ENCODE data around the gene EIF5B. TPM values are rescaled to one million over a fixed set of nuclear protein-coding genes. Genes with fewer than 3 reads are reported as not detected.

The EIF5B gene
- total RNA-seq, 1 experiment from 2014 or later: 58.1 TPM

DNA sequence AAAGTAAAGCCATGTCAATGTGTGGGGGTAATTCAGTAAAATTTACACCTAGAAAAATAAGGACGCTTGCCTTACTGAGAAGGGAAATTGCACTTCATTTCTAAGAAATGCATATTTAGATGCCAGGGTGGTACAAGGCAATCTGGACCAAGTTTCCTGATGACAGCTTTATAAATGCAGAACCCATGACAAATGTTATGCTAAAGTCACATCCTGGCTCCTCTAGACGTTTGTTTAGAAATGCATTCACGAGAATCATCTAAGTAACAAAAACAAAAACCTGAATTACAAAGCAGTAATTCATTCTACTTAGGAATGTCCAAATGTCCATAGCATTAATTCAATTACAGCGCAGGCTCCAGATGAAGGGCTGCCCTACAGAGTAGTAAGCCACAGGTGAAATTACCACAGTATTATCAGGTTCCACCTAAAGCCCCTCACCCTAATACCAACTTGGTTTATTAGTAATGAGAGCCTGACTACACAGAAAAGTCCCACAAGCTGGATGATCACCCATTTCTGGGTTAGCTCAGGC lies 102.8 kb downstream of the EIF5B start:
- Histone ChIP-seq H2AK5ac (ENCODE audit: insufficient read length, low read length) (no peak overlapping the region), H3K23me2 (ENCODE audit: insufficient read length, low read depth, low read length, poor library complexity, severe bottlenecking) (no peaks in the 10 kb centered on the region), H3K9ac (ENCODE audit: extremely low read depth, insufficient read length, low read length) (no peak overlapping the region), H4K5ac (ENCODE audit: insufficient read length, low read depth, low read length) (no peak overlapping the region), H3K79me2 (ENCODE audit: insufficient read depth, low read length) (no peaks in the 10 kb centered on the region; the same call in 1 of the 2 replicates), H3K56ac (ENCODE audit: insufficient read length, low read depth, low read length) (no peak overlapping the region), H2BK20ac (ENCODE audit: low read depth, low read length, poor library complexity, severe bottlenecking) (no peak overlapping the region), H3K18ac (ENCODE audit: insufficient read length, low read depth, low read length) (no peak overlapping the region), H2BK15ac (ENCODE audit: low read depth, low read length) (no peak overlapping the region), H3K23ac (ENCODE audit: insufficient read length, low read depth, low read length) (no peak overlapping the region), H2BK5ac (ENCODE audit: insufficient read length, low read length) (no peak overlapping the region), H2BK120ac (ENCODE audit: low read depth, low read length, poor library complexity, severe bottlenecking) (no peak overlapping the region), H4K20me1 (ENCODE audit: control insufficient read depth, insufficient read depth, insufficient read length) (no peaks in the 10 kb centered on the region), H3K27me3 (ENCODE audit: insufficient read depth, low read length) (no peaks in the 10 kb centered on the region), H3K4me2 (ENCODE audit: insufficient read depth, insufficient read length, low read length) (peak overlapping the region; percentile 67), H4K91ac (ENCODE audit: insufficient read length, low read depth, low read length) (no peak overlapping the region), H3K4ac (ENCODE audit: low read depth, low read length) (no peak overlapping the region), H4K8ac (replicated peaks; ENCODE audit: insufficient read length, low read depth, low read length) (no peak overlapping the region), H3K27ac (ENCODE audit: insufficient read length, low read depth, low read length) (peak overlapping the region; percentile 65), H3T11ph (ENCODE audit: low read length) (no peak overlapping the region), H3K9me3 (ENCODE audit: control insufficient read depth, low read depth, low read length) (no peaks in the 10 kb centered on the region), H3K79me1 (ENCODE audit: insufficient read depth, low read depth, low read length, poor library complexity, severe bottlenecking) (no peaks in the 10 kb centered on the region), H2AFZ (ENCODE audit: low read length) (no peak overlapping the region), H3K14ac (ENCODE audit: insufficient read depth, low read length) (no peak overlapping the region), H2BK12ac (ENCODE audit: insufficient read length, low read depth, low read length) (no peak overlapping the region), H3K4me1 (ENCODE audit: insufficient read depth, low read length) (peaks cover 8% of the 10 kb centered on the region; the same call in 1 of the 2 replicates)
- no peaks in the 10 kb centered on the region for H3K9me3 Mint-ChIP-seq
- peaks cover 7 to 23% (median 23%) of the 10 kb centered on the region in 3 experiments for H3K36me3 Mint-ChIP-seq (ENCODE audit: insufficient read depth in 1 of 3, low read depth in 3 of 3)
- H3K4me3 Mint-ChIP-seq: peak overlapping the region in 1 of 2 experiments; percentile 15; a peak in 1 of 5 replicates
- H3K4me1 Mint-ChIP-seq: peaks cover 14 to 23% of the 10 kb centered on the region in 2 experiments
- peak overlapping the region; percentile 26 to 82 (median 69); a peak in 6 of 7 replicates for H3K27ac Mint-ChIP-seq
- no peaks in the 10 kb centered on the region for H3K27me3 Mint-ChIP-seq (ENCODE audit: low read depth)
- TF ChIP-seq, protein P1, sequence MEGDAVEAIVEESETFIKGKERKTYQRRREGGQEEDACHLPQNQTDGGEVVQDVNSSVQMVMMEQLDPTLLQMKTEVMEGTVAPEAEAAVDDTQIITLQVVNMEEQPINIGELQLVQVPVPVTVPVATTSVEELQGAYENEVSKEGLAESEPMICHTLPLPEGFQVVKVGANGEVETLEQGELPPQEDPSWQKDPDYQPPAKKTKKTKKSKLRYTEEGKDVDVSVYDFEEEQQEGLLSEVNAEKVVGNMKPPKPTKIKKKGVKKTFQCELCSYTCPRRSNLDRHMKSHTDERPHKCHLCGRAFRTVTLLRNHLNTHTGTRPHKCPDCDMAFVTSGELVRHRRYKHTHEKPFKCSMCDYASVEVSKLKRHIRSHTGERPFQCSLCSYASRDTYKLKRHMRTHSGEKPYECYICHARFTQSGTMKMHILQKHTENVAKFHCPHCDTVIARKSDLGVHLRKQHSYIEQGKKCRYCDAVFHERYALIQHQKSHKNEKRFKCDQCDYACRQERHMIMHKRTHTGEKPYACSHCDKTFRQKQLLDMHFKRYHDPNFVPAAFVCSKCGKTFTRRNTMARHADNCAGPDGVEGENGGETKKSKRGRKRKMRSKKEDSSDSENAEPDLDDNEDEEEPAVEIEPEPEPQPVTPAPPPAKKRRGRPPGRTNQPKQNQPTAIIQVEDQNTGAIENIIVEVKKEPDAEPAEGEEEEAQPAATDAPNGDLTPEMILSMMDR (conservative IDR thresholded peaks at IDR 0.05): no peak
- no CpG with 5 or more reads among the region's 4 CpGs for WGBS (ENCODE audit: extremely low coverage, insufficient read length, low lambda C conversion rate)
- DNase-seq: no peak
